ENCODE data around the gene GTPBP4.

GRCh38 chr10:1037098-1037497 lies 48.9 kb downstream of the GTPBP4 start:
- TF ChIP-seq FOXM1 (IDR thresholded peaks at IDR 0.05; ENCODE audit: borderline replicate concordance): no peak
- no peak for TF ChIP-seq SP1 (IDR thresholded peaks at IDR 0.05)
- no peak for TF ChIP-seq ZNF384 (IDR thresholded peaks at IDR 0.05)
- no peak for TF ChIP-seq HDGF (IDR thresholded peaks at IDR 0.05; ENCODE audit: borderline replicate concordance)
- TF ChIP-seq BHLHE40 (IDR thresholded peaks at IDR 0.05; ENCODE audit: borderline replicate concordance): no peak
- no peak for TF ChIP-seq ELF4 (IDR thresholded peaks at IDR 0.05)
